Astrocyte of the spinal cord (primary cell): Measurements from ENCODE around the gene SYNDIG1L.

Experiments used
- DNase-seq: peaks from one replicate; pipeline ENCODE4 v3.0.0; 2011; ENCODE audit warnings: low read depth, low spot score
- H3K4me3 ChIP-seq: 2 replicates; pipeline ENCODE4 v1.5.1; 2011; ENCODE audit warnings: low read depth, mild to moderate bottlenecking, low read length, moderate library complexity
- CTCF ChIP-seq: IDR thresholded peaks from 2 replicates; pipeline ENCODE4 v1.5.1; 2012; ENCODE audit warnings: low read depth, mild to moderate bottlenecking, low read length, inconsistent platforms
- in situ Hi-C: cut with HindIII; loops from 2 replicates; pipeline ENCODE4 v1.10.0; 2017; ENCODE audit warnings: low sequenced_read_pairs

SYNDIG1L gene

GRCh38 chr14:74380845-74381244 is 45.2 kb downstream of the SYNDIG1L start:
- no peak for DNase-seq
- TF ChIP-seq CTCF, result no peak
- in situ Hi-C loops, result no loop called here
- H3K4me3 ChIP-seq, result no peak overlapping the region

- H3K4me3 ChIP-seq, result no peak overlapping the region
- TF ChIP-seq CTCF, result no peak
- in situ Hi-C loops, result no loop called here
- no peak for DNase-seq
Measured at GRCh38 chr14:74380172-74380571, 45.8 kb downstream of the SYNDIG1L start.

- in situ Hi-C loops, result no loop called here
Measured at GRCh38 chr14:74377976-74378690, 47.9 kb downstream of the SYNDIG1L start.

GRCh38 chr14:74368441-74368840 is 57.6 kb downstream of the SYNDIG1L start:
- in situ Hi-C loops, result no loop called here
- no peak for TF ChIP-seq CTCF
- DNase-seq, result no peak
- no peak overlapping the region for H3K4me3 ChIP-seq

More at GRCh38 chr14:74377976-74378690, 47.9 kb downstream of the SYNDIG1L start:
- no peak for DNase-seq
- TF ChIP-seq CTCF, result no peak
- no peak overlapping the region for H3K4me3 ChIP-seq

- no peak overlapping the region for H3K4me3 ChIP-seq
- no peak for DNase-seq
- in situ Hi-C loops, result no loop called here
- TF ChIP-seq CTCF, result no peak
Measured at GRCh38 chr14:74368026-74368425, 58.0 kb downstream of the SYNDIG1L start.

- in situ Hi-C loops, result no loop called here
- no peak overlapping the region for H3K4me3 ChIP-seq
- TF ChIP-seq CTCF, result no peak
- DNase-seq, result no peak
Measured at GRCh38 chr14:74364271-74364880, 61.6 kb downstream of the SYNDIG1L start.
